H9 (cell line): ENCODE results near the gene MGLL. TPM values are rescaled to one million over a fixed set of nuclear protein-coding genes. Genes with fewer than 3 reads are reported as not detected.

Experiments used
- DNase-seq: peaks from one replicate; pipeline ENCODE4 v3.0.0-alpha.2; 2017
- H2AFZ ChIP-seq: one replicate; pipeline ENCODE4 v1.6.1; 2013; ENCODE audit warnings: mild to moderate bottlenecking, low read length, control low read depth, moderate library complexity
- H2AK5ac ChIP-seq: 2 replicates; pipeline ENCODE4 v1.6.1; 2013; ENCODE audit warnings: low read length, control low read depth, mixed read lengths; ENCODE audit not compliant: insufficient read length
- H2BK120ac ChIP-seq: one replicate; pipeline ENCODE4 v1.6.1; 2013; ENCODE audit warnings: low read depth, mild to moderate bottlenecking, low read length, control low read depth, inconsistent platforms; ENCODE audit not compliant: poor library complexity, severe bottlenecking
- H2BK12ac ChIP-seq: 2 replicates; pipeline ENCODE4 v1.6.1; 2013; ENCODE audit warnings: low read length, control low read depth, mixed read lengths, low read depth; ENCODE audit not compliant: insufficient read length
- H2BK15ac ChIP-seq: 2 replicates; pipeline ENCODE4 v1.6.1; 2013; ENCODE audit warnings: low read depth, low read length, control low read depth
- H2BK20ac ChIP-seq: one replicate; pipeline ENCODE4 v1.6.1; 2013; ENCODE audit warnings: low read depth, mild to moderate bottlenecking, low read length, control low read depth, inconsistent platforms; ENCODE audit not compliant: poor library complexity, severe bottlenecking
- H2BK5ac ChIP-seq: 2 replicates; pipeline ENCODE4 v1.6.1; 2013; ENCODE audit warnings: low read length, control low read depth, mixed read lengths; ENCODE audit not compliant: insufficient read length
- H3K14ac ChIP-seq: 2 replicates; pipeline ENCODE4 v1.6.1; 2013; ENCODE audit warnings: low read length, control low read depth; ENCODE audit not compliant: insufficient read depth
- H3K18ac ChIP-seq: 2 replicates; pipeline ENCODE4 v1.6.1; 2013; ENCODE audit warnings: low read depth, mild to moderate bottlenecking, mixed read lengths, low read length, control low read depth; ENCODE audit not compliant: insufficient read length
- H3K23ac ChIP-seq: 2 replicates; pipeline ENCODE4 v1.6.1; 2013; ENCODE audit warnings: low read length, control low read depth, mixed read lengths, low read depth; ENCODE audit not compliant: insufficient read length
- H3K23me2 ChIP-seq: 2 replicates; pipeline ENCODE4 v1.6.1; 2013; ENCODE audit warnings: low read depth, mild to moderate bottlenecking, mixed read lengths, low read length, control low read depth; ENCODE audit not compliant: insufficient read length, poor library complexity, severe bottlenecking
- H3K27ac ChIP-seq: 2 replicates; pipeline ENCODE4 v1.5.1; 2013; ENCODE audit warnings: low read length, control low read depth, mixed read lengths, low read depth; ENCODE audit not compliant: insufficient read length
- H3K27me3 ChIP-seq: 2 replicates; pipeline ENCODE4 v1.6.1; 2013; ENCODE audit warnings: low read length, control low read depth, inconsistent platforms; ENCODE audit not compliant: insufficient read depth
- H3K4ac ChIP-seq: 2 replicates; pipeline ENCODE4 v1.6.1; 2013; ENCODE audit warnings: low read depth, mild to moderate bottlenecking, control low read depth, inconsistent platforms, low read length, moderate library complexity
- H3K4me1 ChIP-seq: 2 replicates; pipeline ENCODE4 v1.6.1; 2013; ENCODE audit warnings: low read length, control low read depth, inconsistent platforms; ENCODE audit not compliant: insufficient read depth
- H3K4me2 ChIP-seq: 2 replicates; pipeline ENCODE4 v1.6.1; 2013; ENCODE audit warnings: low read length, control low read depth, mixed read lengths; ENCODE audit not compliant: insufficient read length, insufficient read depth
- H3K56ac ChIP-seq: 2 replicates; pipeline ENCODE4 v1.6.1; 2013; ENCODE audit warnings: low read depth, mild to moderate bottlenecking, mixed read lengths, low read length, control low read depth; ENCODE audit not compliant: insufficient read length
- H3K79me1 ChIP-seq: 2 replicates; pipeline ENCODE4 v1.6.1; 2013; ENCODE audit warnings: low read depth, mild to moderate bottlenecking, moderate library complexity, low read length, control low read depth, inconsistent platforms; ENCODE audit not compliant: insufficient read depth, poor library complexity, severe bottlenecking
- H3K79me2 ChIP-seq: 2 replicates; pipeline ENCODE4 v1.6.1; 2013; ENCODE audit warnings: low read length, control low read depth, inconsistent platforms; ENCODE audit not compliant: insufficient read depth
- H3K9ac ChIP-seq: 2 replicates; pipeline ENCODE4 v1.6.1; 2013; ENCODE audit warnings: low read length, control low read depth, mixed read lengths; ENCODE audit not compliant: insufficient read length; ENCODE audit errors: extremely low read depth
- H3K9me3 ChIP-seq: one replicate; pipeline ENCODE4 v1.6.1; 2013; ENCODE audit warnings: low read depth, low read length, inconsistent platforms; ENCODE audit not compliant: control insufficient read depth
- H3T11ph ChIP-seq: one replicate; pipeline ENCODE4 v1.6.1; 2013; ENCODE audit warnings: mild to moderate bottlenecking, low read length, control low read depth, inconsistent platforms
- H4K20me1 ChIP-seq: one replicate; pipeline ENCODE4 v1.6.1; 2013; ENCODE audit not compliant: control insufficient read depth, insufficient read length, insufficient read depth
- H4K5ac ChIP-seq: 2 replicates; pipeline ENCODE4 v1.6.1; 2013; ENCODE audit warnings: low read depth, mild to moderate bottlenecking, mixed read lengths, low read length, control low read depth; ENCODE audit not compliant: insufficient read length
- H4K8ac ChIP-seq: replicated peaks from 2 replicates; pipeline ENCODE4 v1.6.1; 2013; ENCODE audit warnings: low read length, control low read depth, mixed read lengths, low read depth; ENCODE audit not compliant: insufficient read length
- H4K91ac ChIP-seq: 2 replicates; pipeline ENCODE4 v1.6.1; 2013; ENCODE audit warnings: low read depth, mild to moderate bottlenecking, moderate library complexity, mixed read lengths, low read length, control low read depth; ENCODE audit not compliant: insufficient read length
- H3K27ac Mint-ChIP-seq, 3 experiments: 2 replicates in 2 of 3; 3 replicates in 1 of 3; pipeline ENCODE4 v1.8.0; 2020 to 2021; ENCODE audit warnings: mixed read lengths in 3 of 3, mild to moderate bottlenecking in 1 of 3, moderate library complexity in 1 of 3
- H3K27me3 Mint-ChIP-seq: 2 replicates; pipeline ENCODE4 v1.8.0; 2021; ENCODE audit warnings: low read depth, mild to moderate bottlenecking, moderate library complexity, mixed read lengths
- H3K36me3 Mint-ChIP-seq, 3 experiments: 2 replicates in 2 of 3; 3 replicates in 1 of 3; pipeline ENCODE4 v1.8.0; 2020 to 2021; ENCODE audit warnings: low read depth in 3 of 3, mixed read lengths in 3 of 3; ENCODE audit not compliant: insufficient read depth in 1 of 3
- H3K4me1 Mint-ChIP-seq, 2 experiments: 2 replicates each; pipeline ENCODE4 v1.8.0; 2020; ENCODE audit warnings: mixed read lengths in 2 of 2
- H3K4me3 Mint-ChIP-seq, 2 experiments: 2 replicates in 1 of 2; 3 replicates in 1 of 2; pipeline ENCODE4 v1.8.0; 2020 to 2021; ENCODE audit warnings: mild to moderate bottlenecking in 2 of 2, mixed read lengths in 2 of 2, moderate library complexity in 1 of 2
- H3K9me3 Mint-ChIP-seq, 2 experiments: 2 replicates in 1 of 2; 3 replicates in 1 of 2; pipeline ENCODE4 v1.8.0; 2020; ENCODE audit warnings: mild to moderate bottlenecking in 2 of 2, mixed read lengths in 2 of 2, moderate library complexity in 1 of 2
- total RNA-seq: library from RNA; stranded (reverse); gene quantifications from 2 replicates; pipeline ENCODE4 v1.2.1, GENCODE V29; 2021
- TF ChIP-seq, protein P1 (sequence below): fragments of 200-600 bp; sonication (generic); conservative IDR thresholded peaks from 3 replicates; pipeline ENCODE4 v1.8.0; 2021; ENCODE audit warnings: antibody characterized with exemption, mild to moderate bottlenecking

Gene MGLL
- total RNA-seq, 1 experiment from 2014 or later = 0.11 TPM

DNA sequence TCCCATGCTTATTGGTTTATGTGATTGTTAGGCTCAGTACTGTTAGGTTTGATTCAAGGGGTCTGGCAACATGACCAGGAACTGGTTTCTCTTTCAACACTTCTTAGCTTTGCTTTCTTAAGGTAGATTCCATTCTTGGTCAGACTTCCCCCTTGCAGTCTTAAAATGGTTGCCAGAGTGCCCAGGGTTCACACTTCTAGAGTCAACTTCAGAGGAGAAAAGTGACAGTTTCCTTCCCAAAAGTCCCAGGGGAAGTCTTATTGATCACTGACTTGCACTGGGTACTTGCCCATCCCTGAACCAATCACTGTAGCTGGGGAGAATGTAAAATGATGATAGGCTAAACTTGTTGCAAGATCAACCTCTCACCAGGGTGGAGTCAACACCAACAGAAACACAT is 14.1 kb downstream of the MGLL start:
- Histone ChIP-seq H3K4me2 (no peak overlapping the region), H3K4ac (no peak overlapping the region), H2AFZ (no peak overlapping the region), H3K79me2 (no peaks in the 10 kb centered on the region), H3K23me2 (no peaks in the 10 kb centered on the region), H2BK120ac (no peak overlapping the region), H3K18ac (no peak overlapping the region), H3K9me3 (no peaks in the 10 kb centered on the region), H2BK15ac (no peak overlapping the region), H3T11ph (no peak overlapping the region), H2BK5ac (no peak overlapping the region), H3K14ac (no peak overlapping the region), H3K27ac (no peak overlapping the region), H2AK5ac (no peak overlapping the region), H3K56ac (no peak overlapping the region), H3K9ac (no peak overlapping the region), H3K23ac (no peak overlapping the region), H2BK20ac (no peak overlapping the region), H4K20me1 (no peaks in the 10 kb centered on the region), H3K27me3 (no peaks in the 10 kb centered on the region), H2BK12ac (no peak overlapping the region), H3K79me1 (no peaks in the 10 kb centered on the region), H3K4me1 (no peaks in the 10 kb centered on the region), H4K91ac (no peak overlapping the region), H4K5ac (no peak overlapping the region), H4K8ac (no peak overlapping the region)
- H3K36me3 Mint-ChIP-seq = no peaks in the 10 kb centered on the region; a peak in 1 of 7 replicates
- no peaks in the 10 kb centered on the region for H3K4me1 Mint-ChIP-seq
- H3K9me3 Mint-ChIP-seq = peaks cover 0 to 2% of the 10 kb centered on the region in 2 experiments; a peak in 1 of 5 replicates
- DNase-seq = no peak
- H3K27me3 Mint-ChIP-seq = peaks cover 14% of the 10 kb centered on the region
- no peak overlapping the region for H3K4me3 Mint-ChIP-seq
- TF ChIP-seq, protein P1, sequence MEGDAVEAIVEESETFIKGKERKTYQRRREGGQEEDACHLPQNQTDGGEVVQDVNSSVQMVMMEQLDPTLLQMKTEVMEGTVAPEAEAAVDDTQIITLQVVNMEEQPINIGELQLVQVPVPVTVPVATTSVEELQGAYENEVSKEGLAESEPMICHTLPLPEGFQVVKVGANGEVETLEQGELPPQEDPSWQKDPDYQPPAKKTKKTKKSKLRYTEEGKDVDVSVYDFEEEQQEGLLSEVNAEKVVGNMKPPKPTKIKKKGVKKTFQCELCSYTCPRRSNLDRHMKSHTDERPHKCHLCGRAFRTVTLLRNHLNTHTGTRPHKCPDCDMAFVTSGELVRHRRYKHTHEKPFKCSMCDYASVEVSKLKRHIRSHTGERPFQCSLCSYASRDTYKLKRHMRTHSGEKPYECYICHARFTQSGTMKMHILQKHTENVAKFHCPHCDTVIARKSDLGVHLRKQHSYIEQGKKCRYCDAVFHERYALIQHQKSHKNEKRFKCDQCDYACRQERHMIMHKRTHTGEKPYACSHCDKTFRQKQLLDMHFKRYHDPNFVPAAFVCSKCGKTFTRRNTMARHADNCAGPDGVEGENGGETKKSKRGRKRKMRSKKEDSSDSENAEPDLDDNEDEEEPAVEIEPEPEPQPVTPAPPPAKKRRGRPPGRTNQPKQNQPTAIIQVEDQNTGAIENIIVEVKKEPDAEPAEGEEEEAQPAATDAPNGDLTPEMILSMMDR = no peak
- no peak overlapping the region for H3K27ac Mint-ChIP-seq
